ENCODE results near the gene PCDHGA8. TPM values are rescaled to one million over a fixed set of nuclear protein-coding genes. Genes with fewer than 3 reads are reported as not detected.

Gene PCDHGA8
- total and polyA plus RNA-seq, 2 of the 13 experiments (the other 11 are each of a cell fraction or from before 2014, with no cell fraction given): 0.05 to 0.29 TPM

DNA sequence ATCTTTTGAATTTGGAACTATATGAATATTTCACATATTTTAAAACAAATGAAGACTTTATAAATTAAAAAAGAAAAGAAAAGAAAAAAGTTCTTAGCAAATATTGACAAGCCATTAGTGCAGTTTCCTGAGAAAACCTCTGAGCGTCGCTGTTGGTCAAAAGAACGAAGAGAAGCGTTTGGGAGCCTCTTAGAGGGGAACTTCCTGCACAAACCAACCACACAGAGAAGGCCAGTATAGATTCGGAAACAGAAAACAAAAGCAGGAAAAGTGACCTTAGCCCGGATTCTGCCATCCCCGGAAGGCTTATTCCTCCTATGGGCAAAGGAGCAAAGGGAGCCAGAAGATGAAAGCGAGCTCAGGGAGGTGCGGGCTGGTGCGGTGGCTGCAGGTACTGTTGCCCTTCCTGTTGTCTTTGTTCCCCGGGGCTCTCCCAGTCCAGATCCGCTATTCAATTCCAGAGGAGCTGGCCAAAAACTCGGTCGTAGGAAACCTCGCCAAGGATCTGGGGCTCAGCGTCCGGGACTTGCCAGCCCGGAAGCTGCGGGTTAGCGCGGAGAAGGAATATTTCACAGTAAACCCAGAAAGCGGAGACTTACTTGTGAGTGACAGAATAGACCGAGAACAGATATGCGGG lies 32.5 kb upstream of the PCDHGA8 start, which contains the start of gene PCDHGB2:
PCDHGB2 (plus strand) TSS at position 205 of the 637 bp plus-strand sequence; CDS start at position 347, 142 bp downstream.
- Histone ChIP-seq H3K4me3 (replicated peaks in 1 of 3; ENCODE audit: insufficient read depth in 1 of 3, low read depth in 2 of 3, low read length in 3 of 3) (peak within 1 kb of the TSS; percentile 17 to 63 (median 50); a peak in 5 of 6 replicates), H3K4me2 (ENCODE audit: low read depth, low read length) (peak within 1 kb of the TSS; percentile 31), H4K20me1 (ENCODE audit: insufficient read depth, low read length) (no peaks in the 10 kb centered on the region), H2AFZ (ENCODE audit: low read length) (peak within 1 kb of the TSS; percentile 48), H3K27ac (ENCODE audit: extremely low read length, insufficient read depth, low read length) (no peak within 1 kb of the TSS), H3K9me3 (ENCODE audit: low read length) (peaks cover 47% of the 10 kb centered on the region), H3K27me3 (ENCODE audit: control insufficient read depth in 1 of 2, insufficient read depth in 2 of 2, low read length in 2 of 2) (no peaks in the 10 kb centered on the region), H3K4me1 (ENCODE audit: insufficient read depth, low read length) (no peaks in the 10 kb centered on the region), H3K9ac (ENCODE audit: insufficient read depth, low read depth, low read length) (peak within 1 kb of the TSS; percentile 44), H3K36me3 (replicated peaks in 1 of 2; ENCODE audit: control insufficient read depth in 1 of 2, insufficient read depth in 2 of 2, low read length in 2 of 2) (no peaks in the 10 kb centered on the region), H3K79me2 (ENCODE audit: insufficient read depth, low read length) (no peaks in the 10 kb centered on the region)
- ATAC-seq (peak; percentile 78), FAIRE-seq (no peak), DNase-seq (ENCODE audit: low spot score) (peak; percentile 48)
- intact Hi-C loops (cut with micrococcal nuclease; ENCODE audit: unreplicated experiment) (loop anchor here (2.0 to 10.0 kb wide), 2 partner anchors 165 to 205 kb away; no protein-coding TSS in a partner anchor), in situ Hi-C loops (cut with HindIII; ENCODE audit: extremely low pct_ligation_motif_present, low pct_unique_long_range_greater_than_20kb) (loop anchor here (10.0 kb wide), 1 partner anchor 165 kb away; no protein-coding TSS in a partner anchor)
- ChIA-PET POLR2A (interaction anchor here (0.8 kb wide), 1 partner anchor 204 kb away, joined by 4 read pairs; no protein-coding TSS in a partner anchor), CTCF (ENCODE audit: low intra/inter-chr PET ratio, low total read pairs) (interaction anchor here (1.6 to 1.8 kb wide), 3 partner anchors 165 to 204 kb away, joined by 5 to 10 read pairs (median 7); no protein-coding TSS in a partner anchor)
- WGBS (ENCODE audit: low lambda C conversion rate): 41% methylated on average over 23 of the region's 24 CpGs
- BruUV-seq (replicated peaks): TSS peak; percentile 64
- TF ChIP-seq, protein P1, sequence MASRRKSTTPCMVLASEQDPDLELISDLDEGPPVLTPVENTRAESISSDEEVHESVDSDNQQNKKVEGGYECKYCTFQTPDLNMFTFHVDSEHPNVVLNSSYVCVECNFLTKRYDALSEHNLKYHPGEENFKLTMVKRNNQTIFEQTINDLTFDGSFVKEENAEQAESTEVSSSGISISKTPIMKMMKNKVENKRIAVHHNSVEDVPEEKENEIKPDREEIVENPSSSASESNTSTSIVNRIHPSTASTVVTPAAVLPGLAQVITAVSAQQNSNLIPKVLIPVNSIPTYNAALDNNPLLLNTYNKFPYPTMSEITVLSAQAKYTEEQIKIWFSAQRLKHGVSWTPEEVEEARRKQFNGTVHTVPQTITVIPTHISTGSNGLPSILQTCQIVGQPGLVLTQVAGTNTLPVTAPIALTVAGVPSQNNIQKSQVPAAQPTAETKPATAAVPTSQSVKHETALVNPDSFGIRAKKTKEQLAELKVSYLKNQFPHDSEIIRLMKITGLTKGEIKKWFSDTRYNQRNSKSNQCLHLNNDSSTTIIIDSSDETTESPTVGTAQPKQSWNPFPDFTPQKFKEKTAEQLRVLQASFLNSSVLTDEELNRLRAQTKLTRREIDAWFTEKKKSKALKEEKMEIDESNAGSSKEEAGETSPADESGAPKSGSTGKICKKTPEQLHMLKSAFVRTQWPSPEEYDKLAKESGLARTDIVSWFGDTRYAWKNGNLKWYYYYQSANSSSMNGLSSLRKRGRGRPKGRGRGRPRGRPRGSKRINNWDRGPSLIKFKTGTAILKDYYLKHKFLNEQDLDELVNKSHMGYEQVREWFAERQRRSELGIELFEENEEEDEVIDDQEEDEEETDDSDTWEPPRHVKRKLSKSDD (CRISPR knock-in tag; IDR thresholded peaks at IDR 0.05; ENCODE audit: low read depth): no peak
- no peak for TF ChIP-seq IRF2 (CRISPR knock-in tag; IDR thresholded peaks at IDR 0.05)
- TF ChIP-seq, protein P2, sequence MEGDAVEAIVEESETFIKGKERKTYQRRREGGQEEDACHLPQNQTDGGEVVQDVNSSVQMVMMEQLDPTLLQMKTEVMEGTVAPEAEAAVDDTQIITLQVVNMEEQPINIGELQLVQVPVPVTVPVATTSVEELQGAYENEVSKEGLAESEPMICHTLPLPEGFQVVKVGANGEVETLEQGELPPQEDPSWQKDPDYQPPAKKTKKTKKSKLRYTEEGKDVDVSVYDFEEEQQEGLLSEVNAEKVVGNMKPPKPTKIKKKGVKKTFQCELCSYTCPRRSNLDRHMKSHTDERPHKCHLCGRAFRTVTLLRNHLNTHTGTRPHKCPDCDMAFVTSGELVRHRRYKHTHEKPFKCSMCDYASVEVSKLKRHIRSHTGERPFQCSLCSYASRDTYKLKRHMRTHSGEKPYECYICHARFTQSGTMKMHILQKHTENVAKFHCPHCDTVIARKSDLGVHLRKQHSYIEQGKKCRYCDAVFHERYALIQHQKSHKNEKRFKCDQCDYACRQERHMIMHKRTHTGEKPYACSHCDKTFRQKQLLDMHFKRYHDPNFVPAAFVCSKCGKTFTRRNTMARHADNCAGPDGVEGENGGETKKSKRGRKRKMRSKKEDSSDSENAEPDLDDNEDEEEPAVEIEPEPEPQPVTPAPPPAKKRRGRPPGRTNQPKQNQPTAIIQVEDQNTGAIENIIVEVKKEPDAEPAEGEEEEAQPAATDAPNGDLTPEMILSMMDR (CRISPR knock-in tag; IDR thresholded peaks at IDR 0.05): peak; percentile 62
- no peak for TF ChIP-seq CAMTA2 (CRISPR knock-in tag; IDR thresholded peaks at IDR 0.05; ENCODE audit: borderline replicate concordance)
- TF ChIP-seq ELF4 (CRISPR knock-in tag; IDR thresholded peaks at IDR 0.05; ENCODE audit: borderline replicate concordance): no peak
- TF ChIP-seq, protein P3, sequence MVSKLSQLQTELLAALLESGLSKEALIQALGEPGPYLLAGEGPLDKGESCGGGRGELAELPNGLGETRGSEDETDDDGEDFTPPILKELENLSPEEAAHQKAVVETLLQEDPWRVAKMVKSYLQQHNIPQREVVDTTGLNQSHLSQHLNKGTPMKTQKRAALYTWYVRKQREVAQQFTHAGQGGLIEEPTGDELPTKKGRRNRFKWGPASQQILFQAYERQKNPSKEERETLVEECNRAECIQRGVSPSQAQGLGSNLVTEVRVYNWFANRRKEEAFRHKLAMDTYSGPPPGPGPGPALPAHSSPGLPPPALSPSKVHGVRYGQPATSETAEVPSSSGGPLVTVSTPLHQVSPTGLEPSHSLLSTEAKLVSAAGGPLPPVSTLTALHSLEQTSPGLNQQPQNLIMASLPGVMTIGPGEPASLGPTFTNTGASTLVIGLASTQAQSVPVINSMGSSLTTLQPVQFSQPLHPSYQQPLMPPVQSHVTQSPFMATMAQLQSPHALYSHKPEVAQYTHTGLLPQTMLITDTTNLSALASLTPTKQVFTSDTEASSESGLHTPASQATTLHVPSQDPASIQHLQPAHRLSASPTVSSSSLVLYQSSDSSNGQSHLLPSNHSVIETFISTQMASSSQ (IDR thresholded peaks at IDR 0.05; ENCODE audit: low read depth): no peak
- TF ChIP-seq, protein P3 (CRISPR knock-in tag; IDR thresholded peaks at IDR 0.05; ENCODE audit: borderline replicate concordance): no peak
- no peak for TF ChIP-seq MBNL3 (CRISPR knock-in tag; conservative IDR thresholded peaks at IDR 0.05)
- TF ChIP-seq, protein P4, sequence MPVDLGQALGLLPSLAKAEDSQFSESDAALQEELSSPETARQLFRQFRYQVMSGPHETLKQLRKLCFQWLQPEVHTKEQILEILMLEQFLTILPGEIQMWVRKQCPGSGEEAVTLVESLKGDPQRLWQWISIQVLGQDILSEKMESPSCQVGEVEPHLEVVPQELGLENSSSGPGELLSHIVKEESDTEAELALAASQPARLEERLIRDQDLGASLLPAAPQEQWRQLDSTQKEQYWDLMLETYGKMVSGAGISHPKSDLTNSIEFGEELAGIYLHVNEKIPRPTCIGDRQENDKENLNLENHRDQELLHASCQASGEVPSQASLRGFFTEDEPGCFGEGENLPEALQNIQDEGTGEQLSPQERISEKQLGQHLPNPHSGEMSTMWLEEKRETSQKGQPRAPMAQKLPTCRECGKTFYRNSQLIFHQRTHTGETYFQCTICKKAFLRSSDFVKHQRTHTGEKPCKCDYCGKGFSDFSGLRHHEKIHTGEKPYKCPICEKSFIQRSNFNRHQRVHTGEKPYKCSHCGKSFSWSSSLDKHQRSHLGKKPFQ (CRISPR knock-in tag; IDR thresholded peaks at IDR 0.05; ENCODE audit: insufficient replicate concordance): no peak
- TF ChIP-seq SMC3 (IDR thresholded peaks at IDR 0.05; ENCODE audit: low read length): peak; percentile 32; the same call in 1 of the 2 replicates
- no peak for TF ChIP-seq SMAD3 (CRISPR knock-in tag; IDR thresholded peaks at IDR 0.05)
- no peak for TF ChIP-seq ZNF292 (CRISPR knock-in tag; IDR thresholded peaks at IDR 0.05; ENCODE audit: borderline replicate concordance, low read depth)

All from HepG2 (cell line).